ENCODE measurements around the gene MRPL12.
"Not testable (repeated sequence)": the region's sequence is repeated elsewhere in the genome, so short reads cannot be mapped to it uniquely, and the experiment has no call there.

Gene MRPL12

GRCh38 chr17:81716674-81716996 lies 13.5 kb downstream of the MRPL12 start:
- no peak for DNase-seq (ENCODE audit: low read depth in 3 of 3)

DNA sequence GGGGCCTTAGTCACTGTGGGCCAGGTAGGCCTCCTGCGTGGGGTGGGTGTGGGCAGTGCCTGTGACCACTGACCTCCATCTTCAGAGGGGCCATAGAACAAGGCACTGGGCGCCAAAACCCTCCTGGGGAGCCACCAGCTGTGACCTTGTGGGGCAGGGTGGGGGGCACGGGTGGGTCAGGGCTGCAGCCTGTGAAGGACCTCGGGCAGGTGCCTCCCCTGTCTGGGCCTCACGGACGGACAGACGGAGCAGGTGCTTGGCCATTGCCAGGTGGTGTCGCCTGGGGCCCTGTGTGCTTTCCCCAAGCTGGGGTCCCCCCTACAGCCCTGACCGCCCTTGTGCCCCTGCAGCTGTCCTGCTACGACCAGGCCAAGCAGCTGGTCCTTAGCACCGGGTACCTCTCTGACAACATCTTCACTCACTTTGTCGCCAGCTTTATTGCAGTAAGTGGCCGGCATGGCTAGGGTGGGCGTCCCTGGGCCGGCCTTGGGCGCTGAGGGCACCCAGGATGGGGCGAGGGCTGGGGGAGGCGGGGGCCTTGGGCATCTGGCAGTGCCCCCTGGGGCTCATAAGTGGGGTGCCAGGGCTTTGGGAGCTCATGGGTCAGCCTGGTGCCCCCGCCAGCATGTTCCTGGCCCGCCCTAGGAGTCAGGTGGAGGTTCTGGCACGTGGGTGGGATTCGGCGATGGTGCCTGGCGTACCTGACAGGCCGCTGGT lies 14.0 kb downstream of the MRPL12 start:
- no peak for DNase-seq (ENCODE audit: low read depth in 3 of 3)

GRCh38 chr17:81717766-81718089 lies 14.6 kb downstream of the MRPL12 start:
- DNase-seq (ENCODE audit: low read depth in 3 of 3), result no peak

GRCh38 chr17:81719410-81720266 lies 16.5 kb downstream of the MRPL12 start:
- no peak for DNase-seq (ENCODE audit: low read depth in 3 of 3)

GRCh38 chr17:81720267-81721071 lies 17.3 kb downstream of the MRPL12 start:
- DNase-seq (ENCODE audit: low read depth in 3 of 3), result no peak

- DNase-seq (ENCODE audit: low read depth in 3 of 3), result no peak
Measured at GRCh38 chr17:81722184-81723120, 19.3 kb downstream of the MRPL12 start.

DNA sequence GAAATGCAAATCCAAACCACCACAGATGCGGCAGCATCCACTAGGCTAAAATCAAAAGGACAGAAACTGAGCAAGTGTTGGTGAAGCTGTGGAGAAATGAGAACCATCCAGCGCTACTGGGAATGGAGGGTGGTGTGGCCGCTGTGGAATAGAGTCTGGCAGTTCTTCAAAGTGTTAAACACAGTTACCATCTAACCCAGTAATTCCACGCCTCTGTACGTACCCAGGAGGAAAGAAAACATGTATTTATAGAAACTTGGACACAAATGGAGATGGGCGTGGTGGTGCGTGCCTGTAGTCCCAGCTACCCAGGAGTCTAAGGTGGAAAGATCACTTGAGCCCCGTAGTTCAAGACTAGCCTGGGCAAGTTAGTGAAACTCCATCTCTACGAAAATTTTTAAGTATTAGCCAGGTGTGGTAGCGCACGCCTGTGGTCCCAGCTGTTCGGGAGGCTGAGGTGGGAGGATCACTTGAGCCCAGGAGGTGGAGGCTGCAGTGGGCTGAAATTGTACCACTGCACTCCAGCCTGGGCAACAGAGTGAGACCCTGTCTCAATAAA lies 20.6 kb downstream of the MRPL12 start:
- no peak for DNase-seq (ENCODE audit: low read depth in 3 of 3)

GRCh38 chr17:81725439-81725838 lies 22.3 kb downstream of the MRPL12 start:
- DNase-seq (ENCODE audit: low read depth in 3 of 3), result no peak

DNA sequence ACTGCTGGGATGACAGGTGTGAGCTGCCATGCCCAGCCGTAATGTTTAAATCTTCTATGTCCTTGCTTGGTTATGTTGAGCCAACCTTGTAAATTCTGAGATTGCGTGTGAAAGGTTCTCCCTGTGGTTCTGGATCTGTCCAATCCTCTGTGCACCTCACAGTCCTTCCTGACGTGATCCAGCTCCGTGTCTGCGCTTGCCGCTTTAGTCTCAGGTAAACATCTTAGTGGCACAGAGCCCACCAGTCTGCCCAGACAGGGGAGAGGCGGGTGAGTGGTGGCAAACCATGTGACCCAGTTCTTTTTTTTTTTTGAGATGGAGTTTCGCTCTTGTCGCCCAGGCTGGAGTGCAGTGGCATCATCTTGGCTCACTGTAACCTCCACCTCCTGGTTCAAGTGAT lies 22.8 kb downstream of the MRPL12 start:
- DNase-seq (ENCODE audit: low read depth in 3 of 3), result no peak

- no peak for DNase-seq (ENCODE audit: low read depth in 3 of 3)
Measured at GRCh38 chr17:81727324-81728031, 24.3 kb downstream of the MRPL12 start.

DNA sequence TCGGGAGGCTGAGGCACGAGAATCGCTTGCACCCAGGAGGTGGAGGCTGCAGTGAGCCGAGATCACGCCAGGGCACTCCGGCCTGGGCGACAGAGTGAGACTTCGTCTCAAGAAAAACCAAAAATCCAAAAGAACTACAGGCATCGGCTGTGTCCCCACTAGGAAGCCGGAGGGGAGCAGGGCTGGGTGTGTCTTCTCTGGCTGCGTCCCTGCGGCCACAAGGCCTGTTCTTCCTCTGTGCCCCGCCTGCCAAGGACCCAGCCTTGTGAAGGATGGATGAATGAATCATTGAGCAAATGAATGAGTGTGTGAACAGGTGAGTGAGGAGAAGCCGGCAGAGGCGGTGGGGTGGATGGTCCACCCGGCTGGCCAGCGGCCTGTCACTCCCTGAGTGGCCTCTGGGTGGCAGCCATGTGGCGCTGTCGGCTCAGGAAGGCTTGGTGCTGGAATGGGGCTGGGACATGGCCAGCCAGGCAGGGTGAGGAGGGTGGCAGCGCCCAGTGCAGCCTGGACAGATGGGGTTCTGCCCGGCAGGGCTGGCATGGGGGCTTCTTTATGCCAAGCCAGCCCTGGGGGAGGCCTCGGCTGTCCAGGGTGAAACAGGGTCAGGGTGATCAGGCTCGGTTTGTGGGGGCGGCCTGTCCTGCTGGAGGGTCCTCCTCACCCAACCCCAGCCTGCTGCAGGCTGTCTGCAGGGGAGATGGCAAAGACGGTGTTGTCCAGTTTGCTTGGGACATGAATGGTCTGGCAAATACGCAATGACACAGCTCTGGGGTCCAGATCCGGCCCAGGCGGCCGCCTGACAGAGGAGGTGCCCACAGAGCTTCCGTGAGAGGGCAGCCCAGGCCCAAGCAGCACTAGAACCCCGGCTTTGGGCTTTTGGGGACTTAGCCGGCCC lies 30.6 kb downstream of the MRPL12 start:
- peak in 2 of 3 experiments; percentile 49 to 69 for DNase-seq (ENCODE audit: low read depth in 3 of 3)

GRCh38 chr17:81734405-81735263 lies 31.5 kb downstream of the MRPL12 start:
- DNase-seq (ENCODE audit: low read depth in 3 of 3), result no peak

- no peak for DNase-seq (ENCODE audit: low read depth in 3 of 3)
Measured at GRCh38 chr17:81735264-81736102, 32.3 kb downstream of the MRPL12 start.

DNA sequence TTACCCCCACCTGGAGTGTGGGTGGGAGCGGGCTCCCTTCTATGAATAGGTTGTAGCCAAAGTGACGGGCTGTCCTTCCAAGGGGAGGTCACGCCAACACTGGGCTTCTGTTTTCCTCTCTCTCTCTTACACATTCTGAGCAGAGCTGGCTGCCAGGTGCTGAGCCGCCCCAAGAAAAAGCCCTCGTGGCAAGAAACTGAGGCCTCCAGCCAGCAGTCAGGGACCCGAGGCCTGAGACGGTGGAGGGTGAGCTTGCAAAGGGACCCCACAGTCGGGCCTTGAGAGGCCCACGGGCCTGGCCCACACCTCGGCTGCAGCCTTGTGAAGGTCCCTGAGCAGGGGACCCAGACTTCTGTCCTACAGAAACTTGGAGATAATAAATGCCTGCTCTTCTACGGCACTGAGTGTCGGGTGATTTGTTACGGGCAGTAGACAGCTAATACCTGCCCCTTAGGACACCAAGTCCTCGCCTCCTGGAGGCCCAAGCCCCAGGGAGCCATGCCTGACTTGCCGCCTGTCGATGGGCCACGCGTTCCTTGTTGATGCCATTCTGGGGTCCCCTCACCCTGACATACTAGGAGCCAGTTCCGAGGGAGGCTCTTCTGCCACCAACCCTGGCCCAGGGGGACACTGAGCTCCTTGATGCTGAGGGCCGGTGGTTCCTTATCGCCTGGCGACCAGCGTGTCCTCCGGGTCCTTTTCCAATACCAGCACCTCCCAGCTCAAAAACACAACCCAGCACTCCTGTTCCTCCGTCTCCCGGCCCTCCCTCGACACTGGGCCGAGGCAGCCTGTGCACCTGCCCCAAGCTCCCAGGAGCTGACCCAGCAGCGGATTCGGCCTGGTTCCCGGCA lies 35.0 kb downstream of the MRPL12 start:
- DNase-seq (ENCODE audit: low read depth in 3 of 3), result no peak

- no peak for DNase-seq (ENCODE audit: low read depth in 3 of 3)
Measured at GRCh38 chr17:81738801-81739393, 35.7 kb downstream of the MRPL12 start.

DNA sequence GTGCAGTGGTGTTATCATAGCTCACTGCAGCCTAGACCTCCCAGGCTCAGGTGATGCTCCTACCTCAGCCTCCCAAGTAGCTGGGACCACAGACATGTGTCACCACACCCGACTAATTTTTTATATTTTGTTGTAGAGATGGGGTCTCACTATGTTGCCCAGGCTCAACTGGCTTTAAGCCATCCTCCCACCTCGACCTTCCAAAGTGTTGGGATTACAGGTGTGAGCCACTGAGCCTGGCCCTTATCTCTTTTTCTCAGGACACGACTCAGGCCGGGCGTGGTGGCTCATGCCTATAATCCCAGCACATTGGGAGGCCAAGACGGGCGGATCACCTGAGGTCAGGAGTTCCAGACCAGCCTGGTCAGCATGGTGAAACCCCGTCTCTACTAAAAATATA lies 36.4 kb downstream of the MRPL12 start:
- not testable (repeated sequence) for DNase-seq (ENCODE audit: low read depth in 3 of 3)
